Activated naive CD8-positive, alpha-beta T cell (primary cell): ENCODE results near the gene CAPRIN2.

Experiments used
- H3K27ac Mint-ChIP-seq: one replicate; pipeline ENCODE4 v1.8.0; 2021; ENCODE audit warnings: mixed read lengths
- H3K27me3 Mint-ChIP-seq: one replicate; pipeline ENCODE4 v1.8.0; 2021; ENCODE audit warnings: mixed read lengths
- H3K36me3 Mint-ChIP-seq: one replicate; pipeline ENCODE4 v1.8.0; 2021; ENCODE audit warnings: mixed read lengths
- H3K4me1 Mint-ChIP-seq: one replicate; pipeline ENCODE4 v1.8.0; 2021; ENCODE audit warnings: low read depth, mixed read lengths
- H3K4me3 Mint-ChIP-seq: one replicate; pipeline ENCODE4 v1.8.0; 2021; ENCODE audit warnings: mild to moderate bottlenecking, mixed read lengths
- H3K9me3 Mint-ChIP-seq: one replicate; pipeline ENCODE4 v1.8.0; 2021; ENCODE audit warnings: low read depth, mixed read lengths

The CAPRIN2 gene

GRCh38 chr12:30783946-30784345 lies 29.2 kb upstream of the CAPRIN2 start:
- H3K4me3 Mint-ChIP-seq = no peak overlapping the region
- H3K27ac Mint-ChIP-seq = no peak overlapping the region
- H3K4me1 Mint-ChIP-seq = no peaks in the 10 kb centered on the region
- H3K36me3 Mint-ChIP-seq = no peaks in the 10 kb centered on the region
- peaks cover 9% of the 10 kb centered on the region for H3K27me3 Mint-ChIP-seq
- no peaks in the 10 kb centered on the region for H3K9me3 Mint-ChIP-seq

DNA sequence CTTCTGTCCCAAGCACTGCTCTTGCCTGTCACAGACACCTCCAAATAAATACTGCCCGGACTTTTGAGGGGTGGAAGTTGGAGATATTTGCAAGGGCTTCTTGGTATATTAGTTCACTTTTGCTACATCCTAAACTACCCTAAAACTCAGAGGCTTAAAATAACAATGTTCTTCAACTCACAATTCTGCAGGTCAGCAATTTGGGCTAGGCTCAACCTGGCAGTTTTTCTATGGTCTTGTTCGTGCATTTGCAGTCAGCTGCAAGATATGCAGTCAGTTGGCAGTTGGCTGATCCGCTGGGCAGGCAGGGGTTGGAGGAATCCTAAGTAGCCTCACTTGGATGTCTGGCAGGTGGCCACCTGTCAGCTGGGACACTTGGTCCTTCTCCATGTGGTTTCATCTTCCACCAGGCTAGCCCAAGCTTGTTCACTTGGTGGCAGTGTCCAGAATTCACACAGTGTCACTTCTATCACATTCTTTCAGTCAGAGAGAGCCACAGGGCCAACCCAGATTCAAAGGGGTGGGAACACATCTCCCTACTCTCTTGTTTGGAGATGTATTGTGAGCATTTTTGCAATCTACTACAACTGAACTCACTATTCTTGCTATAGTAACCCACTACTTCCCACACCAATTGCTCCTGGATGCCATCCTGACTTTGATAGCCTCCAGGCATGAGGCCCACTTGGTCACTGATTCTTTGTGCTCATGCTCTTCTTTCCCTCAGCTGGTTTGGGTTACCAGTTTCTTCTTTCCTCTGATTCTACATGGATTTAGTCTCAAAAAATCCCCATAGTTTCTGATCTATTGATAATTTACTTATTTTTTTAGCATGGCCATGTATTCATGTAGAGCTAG lies 27.8 kb upstream of the CAPRIN2 start:
- Mint-ChIP-seq H3K27me3 (peaks cover 9% of the 10 kb centered on the region), H3K4me1 (no peaks in the 10 kb centered on the region), H3K9me3 (no peaks in the 10 kb centered on the region), H3K36me3 (no peaks in the 10 kb centered on the region), H3K27ac (no peak overlapping the region), H3K4me3 (no peak overlapping the region)

DNA sequence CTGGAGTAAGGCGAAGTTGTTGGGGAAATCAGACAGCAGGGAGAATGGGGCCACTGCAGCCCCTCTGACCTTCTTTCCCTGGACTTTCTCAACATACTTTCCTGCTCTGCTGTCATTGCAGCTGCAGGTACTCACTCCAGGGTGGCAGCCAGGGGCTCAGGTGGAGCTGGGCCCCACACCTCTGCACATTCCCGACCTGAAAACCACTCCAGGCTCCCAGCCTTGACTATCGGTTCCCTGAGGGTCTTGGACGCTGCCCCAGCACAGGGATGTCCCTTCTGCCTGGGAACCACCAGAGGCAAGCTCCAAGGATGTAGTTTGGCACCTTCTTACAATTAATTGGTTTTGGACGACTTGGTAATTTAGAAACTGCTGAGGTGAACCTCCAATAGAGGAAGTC lies 24.8 kb upstream of the CAPRIN2 start:
- H3K36me3 Mint-ChIP-seq = no peaks in the 10 kb centered on the region
- H3K4me1 Mint-ChIP-seq = no peaks in the 10 kb centered on the region
- no peak overlapping the region for H3K27ac Mint-ChIP-seq
- peaks cover 4% of the 10 kb centered on the region for H3K9me3 Mint-ChIP-seq
- H3K4me3 Mint-ChIP-seq = no peak overlapping the region
- peaks cover 3% of the 10 kb centered on the region for H3K27me3 Mint-ChIP-seq

DNA sequence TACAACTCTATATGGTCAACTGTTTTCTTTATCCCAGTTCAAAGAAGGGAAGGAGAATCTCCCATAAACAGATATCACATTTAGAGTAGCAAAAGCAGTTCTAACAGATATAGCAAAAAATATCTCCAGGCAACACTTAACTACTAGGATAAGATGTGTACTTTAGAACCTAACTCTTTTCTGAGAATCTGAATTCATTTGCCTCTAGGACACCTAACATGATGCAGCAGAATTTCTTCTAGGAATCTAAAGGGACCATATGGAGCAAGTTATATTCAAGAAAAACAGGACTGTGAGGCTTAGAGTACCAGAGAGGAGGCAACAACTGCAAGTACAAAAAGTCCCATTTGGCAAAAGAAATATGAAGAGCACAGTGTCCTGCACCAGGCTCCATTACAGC lies 24.4 kb upstream of the CAPRIN2 start:
- no peaks in the 10 kb centered on the region for H3K4me1 Mint-ChIP-seq
- no peaks in the 10 kb centered on the region for H3K36me3 Mint-ChIP-seq
- H3K4me3 Mint-ChIP-seq = no peak overlapping the region
- H3K27me3 Mint-ChIP-seq = peaks cover 3% of the 10 kb centered on the region
- H3K9me3 Mint-ChIP-seq = peaks cover 4% of the 10 kb centered on the region
- no peak overlapping the region for H3K27ac Mint-ChIP-seq

- H3K4me1 Mint-ChIP-seq = no peaks in the 10 kb centered on the region
- no peaks in the 10 kb centered on the region for H3K36me3 Mint-ChIP-seq
- H3K4me3 Mint-ChIP-seq = no peak overlapping the region
- peaks cover 4% of the 10 kb centered on the region for H3K9me3 Mint-ChIP-seq
- peaks cover 2% of the 10 kb centered on the region for H3K27me3 Mint-ChIP-seq
- H3K27ac Mint-ChIP-seq = no peak overlapping the region
Measured at GRCh38 chr12:30774599-30774998, 19.8 kb upstream of the CAPRIN2 start.

DNA sequence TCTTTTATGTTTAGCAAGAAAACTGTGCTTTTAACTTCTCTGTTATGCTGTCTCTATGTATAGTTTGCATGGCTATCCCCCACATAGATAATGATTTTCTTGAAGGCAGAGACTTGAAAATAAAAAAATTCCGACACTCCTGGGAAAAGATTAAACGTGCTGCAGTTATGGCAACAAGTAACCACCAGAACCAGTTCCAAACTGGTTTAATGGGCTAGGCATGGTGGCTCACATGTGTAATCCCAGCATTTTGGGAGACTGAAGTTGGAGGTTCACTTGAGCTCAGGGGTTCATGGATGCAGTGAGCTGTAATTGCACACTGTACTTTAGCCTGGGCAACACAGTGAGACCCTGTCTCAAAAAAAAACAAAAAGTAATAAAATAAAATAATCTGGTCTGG lies 15.1 kb upstream of the CAPRIN2 start:
- Mint-ChIP-seq H3K27me3 (peaks cover 4% of the 10 kb centered on the region), H3K27ac (no peak overlapping the region), H3K9me3 (no peaks in the 10 kb centered on the region), H3K4me1 (no peaks in the 10 kb centered on the region), H3K4me3 (no peak overlapping the region), H3K36me3 (no peaks in the 10 kb centered on the region)

- Mint-ChIP-seq H3K4me1 (no peaks in the 10 kb centered on the region), H3K27me3 (peaks cover 2% of the 10 kb centered on the region), H3K36me3 (peaks cover 2% of the 10 kb centered on the region)
Measured at GRCh38 chr12:30764251-30764650, 9.5 kb upstream of the CAPRIN2 start.

GRCh38 chr12:30763053-30763452 lies 8.3 kb upstream of the CAPRIN2 start:
- Mint-ChIP-seq H3K4me3 (no peak overlapping the region), H3K27me3 (peaks cover 2% of the 10 kb centered on the region), H3K27ac (no peak overlapping the region), H3K9me3 (no peaks in the 10 kb centered on the region), H3K36me3 (peaks cover 2% of the 10 kb centered on the region), H3K4me1 (no peaks in the 10 kb centered on the region)

More at GRCh38 chr12:30764251-30764650, 9.5 kb upstream of the CAPRIN2 start:
- no peak overlapping the region for H3K4me3 Mint-ChIP-seq
- H3K9me3 Mint-ChIP-seq = no peaks in the 10 kb centered on the region
- H3K27ac Mint-ChIP-seq = no peak overlapping the region

DNA sequence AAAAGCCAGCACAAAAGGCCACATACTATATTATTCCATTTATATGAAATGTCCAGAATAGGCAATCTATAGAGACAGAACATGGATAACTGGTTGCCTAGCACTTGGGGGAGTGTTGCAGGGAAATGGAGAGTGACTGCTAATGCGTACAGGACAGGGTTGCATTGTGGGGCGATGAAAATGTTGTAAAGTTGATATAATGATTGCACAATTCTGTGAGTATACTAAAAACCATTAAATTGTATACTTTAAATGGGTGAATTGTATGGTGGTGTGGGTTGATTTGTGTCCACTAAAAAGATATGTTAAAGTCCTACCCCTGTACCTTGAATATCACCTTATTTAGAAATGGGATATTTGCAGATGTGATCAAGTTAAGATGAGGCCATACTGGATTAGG lies 7.0 kb upstream of the CAPRIN2 start:
- no peaks in the 10 kb centered on the region for H3K9me3 Mint-ChIP-seq
- H3K27ac Mint-ChIP-seq = no peak overlapping the region
- no peaks in the 10 kb centered on the region for H3K4me1 Mint-ChIP-seq
- H3K36me3 Mint-ChIP-seq = peaks cover 2% of the 10 kb centered on the region
- no peak overlapping the region for H3K4me3 Mint-ChIP-seq
- H3K27me3 Mint-ChIP-seq = no peaks in the 10 kb centered on the region

DNA sequence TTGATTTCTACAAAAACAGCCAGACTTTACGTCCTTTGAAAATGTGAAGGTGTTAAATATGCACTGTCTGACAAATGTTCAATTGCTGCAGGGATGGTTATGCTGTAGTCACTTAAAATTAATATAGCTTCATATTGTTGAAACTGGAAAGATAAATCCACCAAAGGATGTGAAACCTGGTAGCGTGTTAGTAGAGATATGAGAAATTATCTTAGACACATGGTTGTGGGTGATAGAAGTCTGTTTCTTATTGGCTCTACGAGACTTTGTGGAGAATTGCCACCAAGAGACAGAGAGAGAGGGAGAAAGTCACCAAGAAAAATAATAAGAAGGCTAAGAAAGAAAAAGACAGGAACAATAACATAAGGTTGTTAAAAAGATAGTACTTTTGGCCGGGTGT lies 2.6 kb upstream of the CAPRIN2 start:
- Mint-ChIP-seq H3K4me1 (peaks cover 24% of the 10 kb centered on the region), H3K27ac (no peak overlapping the region), H3K9me3 (no peaks in the 10 kb centered on the region), H3K36me3 (peaks cover 2% of the 10 kb centered on the region), H3K27me3 (no peaks in the 10 kb centered on the region), H3K4me3 (no peak overlapping the region)

GRCh38 chr12:30756074-30756473 lies 1.3 kb upstream of the CAPRIN2 start:
- Mint-ChIP-seq H3K4me3 (peak overlapping the region; percentile 95), H3K4me1 (peaks cover 30% of the 10 kb centered on the region), H3K36me3 (peaks cover 2% of the 10 kb centered on the region), H3K9me3 (no peaks in the 10 kb centered on the region), H3K27ac (no peak overlapping the region), H3K27me3 (no peaks in the 10 kb centered on the region)

- Mint-ChIP-seq H3K36me3 (peaks cover 1% of the 10 kb centered on the region), H3K4me3 (peak overlapping the region; percentile 95), H3K27ac (peak overlapping the region; percentile 86), H3K9me3 (no peaks in the 10 kb centered on the region), H3K27me3 (no peaks in the 10 kb centered on the region), H3K4me1 (peaks cover 36% of the 10 kb centered on the region)
Measured at GRCh38 chr12:30755395-30755762, 628 bp upstream of the CAPRIN2 start.

GRCh38 chr12:30754383-30754749 lies 385 bp downstream of the CAPRIN2 start:
- H3K4me3 Mint-ChIP-seq = peak overlapping the region; percentile 95
- peaks cover 44% of the 10 kb centered on the region for H3K4me1 Mint-ChIP-seq
- H3K36me3 Mint-ChIP-seq = peaks cover 1% of the 10 kb centered on the region
- H3K27ac Mint-ChIP-seq = peak overlapping the region; percentile 88
- H3K27me3 Mint-ChIP-seq = no peaks in the 10 kb centered on the region
- H3K9me3 Mint-ChIP-seq = no peaks in the 10 kb centered on the region

- Mint-ChIP-seq H3K4me3 (peak overlapping the region; percentile 95), H3K9me3 (no peaks in the 10 kb centered on the region), H3K36me3 (peaks cover 4% of the 10 kb centered on the region), H3K27ac (peak overlapping the region; percentile 88), H3K27me3 (no peaks in the 10 kb centered on the region), H3K4me1 (peaks cover 49% of the 10 kb centered on the region)
Measured at GRCh38 chr12:30753751-30754382, 884 bp downstream of the CAPRIN2 start.

DNA sequence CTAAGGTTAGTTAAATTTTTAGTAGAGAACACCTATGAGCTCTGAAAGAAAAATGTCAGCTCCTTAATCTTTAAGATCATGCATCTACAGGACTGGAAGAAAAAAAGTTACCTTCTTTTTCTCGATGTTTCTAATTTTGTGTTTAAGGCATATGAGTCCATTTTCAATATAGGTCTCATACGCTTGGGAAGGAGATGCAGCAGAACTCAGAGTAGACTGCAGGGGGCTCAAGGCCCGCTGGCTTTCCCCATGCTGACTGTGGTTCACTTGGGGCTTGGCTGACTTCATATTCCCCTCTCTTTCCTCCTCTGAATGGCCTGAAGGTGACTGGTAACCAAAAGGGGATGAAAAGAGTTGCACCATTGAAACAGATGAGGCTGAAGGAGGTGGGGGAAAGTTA lies 1.5 kb downstream of the CAPRIN2 start:
- H3K27ac Mint-ChIP-seq = no peak overlapping the region
- peak overlapping the region; percentile 95 for H3K4me3 Mint-ChIP-seq
- H3K27me3 Mint-ChIP-seq = no peaks in the 10 kb centered on the region
- no peaks in the 10 kb centered on the region for H3K9me3 Mint-ChIP-seq
- H3K4me1 Mint-ChIP-seq = peaks cover 51% of the 10 kb centered on the region
- H3K36me3 Mint-ChIP-seq = peaks cover 4% of the 10 kb centered on the region

- Mint-ChIP-seq H3K27me3 (no peaks in the 10 kb centered on the region), H3K9me3 (no peaks in the 10 kb centered on the region), H3K4me1 (peaks cover 51% of the 10 kb centered on the region)
Measured at GRCh38 chr12:30752255-30752654, 2.5 kb downstream of the CAPRIN2 start.

More at GRCh38 chr12:30752255-30752654, 2.5 kb downstream of the CAPRIN2 start:
- Mint-ChIP-seq H3K4me3 (no peak overlapping the region), H3K36me3 (peaks cover 9% of the 10 kb centered on the region), H3K27ac (no peak overlapping the region)
